GM19035 (cell line): ENCODE data around the gene ANKRD6.

ENCODE experiments used
- ATAC-seq: cut with Tn5 transposase; IDR thresholded peaks from one replicate; pipeline ENCODE4 v1.9.1; 2021; ENCODE audit not compliant: unreplicated experiment

The ANKRD6 gene

DNA sequence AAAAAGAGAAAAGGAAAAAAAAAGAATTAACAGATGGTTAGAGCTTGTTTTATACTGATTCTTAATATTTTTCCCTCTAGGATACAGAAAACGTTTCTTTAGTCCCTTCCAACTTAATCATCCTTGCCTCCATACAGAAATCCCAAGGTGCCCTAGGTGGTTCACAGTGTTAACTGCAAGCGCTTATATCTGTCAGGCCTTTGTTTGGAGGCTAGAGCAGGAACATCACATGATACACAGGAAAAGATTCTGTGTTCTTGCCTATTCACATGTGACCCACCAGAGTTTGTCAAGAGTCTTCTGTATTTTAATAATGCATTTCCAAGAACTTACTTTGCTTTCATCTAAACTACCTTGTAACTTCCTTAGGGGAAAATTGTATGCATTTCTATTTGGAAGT is 31.3 kb downstream of the ANKRD6 start:
- no peak for ATAC-seq

DNA sequence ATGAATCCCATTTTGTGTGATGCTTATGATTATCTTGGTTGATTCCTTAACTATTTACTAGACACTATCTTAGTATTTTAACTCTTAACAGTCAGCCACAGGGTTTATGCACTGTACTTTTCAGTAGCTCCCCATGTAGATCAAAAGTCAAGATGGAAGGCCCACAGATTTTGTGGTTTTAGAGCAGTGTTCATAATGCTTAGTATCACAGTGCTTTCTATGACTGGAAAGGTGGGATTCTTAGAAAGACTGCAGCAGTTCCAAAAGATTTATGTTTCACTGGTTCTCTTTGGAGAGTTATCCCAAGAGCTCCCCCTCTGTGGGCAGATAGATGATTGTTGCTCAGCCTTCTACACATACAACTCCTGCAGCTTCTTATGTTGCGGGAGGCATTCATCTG is 34.5 kb downstream of the ANKRD6 start:
- ATAC-seq = no peak

DNA sequence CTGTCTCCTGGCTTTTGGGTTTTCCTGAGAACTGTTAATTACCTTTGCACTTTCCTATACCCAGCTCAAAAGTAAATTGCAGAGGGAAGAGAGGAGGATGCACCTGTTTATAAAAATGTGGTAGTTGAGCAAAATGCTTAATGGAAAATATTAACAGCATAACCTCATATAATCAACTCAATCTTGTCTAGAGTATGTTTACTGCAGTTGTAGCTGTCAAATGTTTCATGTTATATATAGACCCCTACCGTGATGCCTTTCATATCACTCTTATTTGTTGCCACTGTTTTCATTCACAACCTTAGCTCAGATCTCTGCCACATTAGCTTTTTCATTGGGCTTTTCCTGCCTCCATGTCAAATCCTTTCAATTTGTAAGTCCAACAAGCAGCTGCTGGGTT is 36.0 kb downstream of the ANKRD6 start:
- no peak for ATAC-seq

DNA sequence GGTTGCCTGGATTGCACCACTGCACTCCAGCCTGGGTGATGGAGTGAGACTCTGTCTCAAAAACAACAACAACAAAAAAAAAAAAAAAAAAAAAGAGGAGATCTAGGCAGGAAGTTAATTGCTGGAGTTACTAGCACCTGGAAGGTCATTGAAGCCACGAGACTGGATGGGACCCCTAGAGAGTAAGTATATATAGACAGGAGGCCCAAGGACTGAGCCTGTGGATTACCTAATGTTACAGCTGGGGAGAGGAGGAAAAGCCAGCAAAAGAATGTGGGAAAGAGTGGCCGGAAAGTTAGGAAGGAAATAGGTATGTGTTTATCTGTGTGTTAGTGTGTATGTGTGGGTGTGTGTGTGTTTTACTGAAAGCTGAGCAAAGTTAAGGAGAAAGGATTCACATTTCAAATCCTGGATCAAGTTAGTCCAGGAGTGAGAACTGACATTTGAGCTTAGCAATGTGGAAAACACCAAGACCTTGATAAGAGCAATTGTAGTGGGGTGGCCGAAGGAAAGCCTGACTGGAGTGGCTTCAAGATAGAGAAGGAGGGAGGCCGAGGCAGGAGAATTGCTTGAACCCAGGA is 38.4 kb downstream of the ANKRD6 start:
- no peak for ATAC-seq

DNA sequence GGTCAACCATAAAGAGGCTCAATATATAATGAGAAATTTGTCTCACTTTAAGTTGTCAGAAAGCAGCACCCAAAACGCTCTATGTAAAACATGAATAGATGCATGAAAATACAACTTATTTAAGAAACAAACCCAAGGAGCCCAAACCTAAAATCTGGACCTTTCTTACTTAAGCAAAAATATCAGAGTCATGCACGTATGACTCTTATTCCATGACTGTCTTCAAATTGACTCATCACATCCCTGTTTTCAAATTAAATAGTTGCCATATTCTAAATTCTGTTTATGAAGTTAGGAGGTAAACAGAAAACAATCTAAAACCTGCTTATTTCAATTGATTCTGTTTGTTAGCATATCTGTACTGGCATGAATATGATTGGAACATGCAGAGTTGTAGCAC is 42.1 kb downstream of the ANKRD6 start:
- ATAC-seq = no peak

DNA sequence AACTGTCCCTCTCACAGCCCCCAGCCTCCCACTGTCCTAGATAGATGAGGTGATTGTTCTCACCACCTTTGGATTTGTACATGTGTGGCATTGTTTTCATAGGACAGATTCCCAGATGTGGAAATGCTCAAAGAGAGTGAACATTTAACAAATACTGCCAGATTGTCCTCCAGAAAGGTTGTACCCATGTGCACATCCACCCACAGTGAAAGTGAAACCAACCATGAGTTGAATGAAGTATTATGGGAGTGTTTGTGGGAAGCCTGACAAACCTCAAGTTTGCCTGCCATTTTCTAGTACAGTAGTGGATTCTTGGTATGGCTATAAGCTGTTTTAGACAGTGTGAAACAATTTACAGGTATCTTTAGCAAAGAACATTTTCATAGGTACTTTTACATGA is 42.7 kb downstream of the ANKRD6 start:
- no peak for ATAC-seq

DNA sequence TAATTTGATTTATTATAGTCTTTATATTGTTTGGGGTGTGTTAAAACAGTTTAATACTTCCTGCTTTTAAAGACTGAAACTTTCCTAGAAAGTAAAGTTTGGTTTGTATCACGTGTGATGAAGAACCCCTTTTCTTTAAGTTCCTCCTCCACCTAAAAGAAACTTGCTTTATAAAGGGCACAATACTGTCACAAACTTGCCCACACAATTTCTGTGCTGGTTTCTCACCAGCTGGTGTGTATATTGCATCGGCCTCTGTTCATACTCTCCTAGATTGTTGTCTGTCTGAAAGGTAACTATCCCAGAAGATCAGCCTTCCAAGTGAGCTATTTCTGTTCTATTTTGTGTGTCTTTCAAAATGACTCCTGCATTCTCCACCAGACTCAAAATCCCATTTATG is 46.9 kb downstream of the ANKRD6 start:
- ATAC-seq = no peak

DNA sequence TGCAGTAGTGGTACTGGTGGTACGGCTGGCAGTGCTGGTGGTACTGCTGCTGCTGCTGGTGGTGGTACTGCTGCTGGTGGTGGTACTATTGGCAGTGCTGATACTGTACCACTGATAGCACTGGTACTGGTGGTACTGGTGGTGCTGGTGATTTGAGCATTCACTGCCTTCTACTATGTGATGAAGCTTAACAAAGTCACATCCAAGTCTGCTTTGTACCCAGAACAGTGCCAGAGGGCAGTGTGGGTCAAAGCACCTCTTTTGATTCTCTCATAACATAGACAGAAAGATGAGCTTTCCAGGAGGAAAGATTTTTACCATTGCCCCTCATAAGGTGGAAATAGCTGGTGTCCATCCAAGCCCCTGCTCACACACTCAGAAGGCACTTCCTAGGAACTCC is 48.7 kb downstream of the ANKRD6 start:
- ATAC-seq = no peak

DNA sequence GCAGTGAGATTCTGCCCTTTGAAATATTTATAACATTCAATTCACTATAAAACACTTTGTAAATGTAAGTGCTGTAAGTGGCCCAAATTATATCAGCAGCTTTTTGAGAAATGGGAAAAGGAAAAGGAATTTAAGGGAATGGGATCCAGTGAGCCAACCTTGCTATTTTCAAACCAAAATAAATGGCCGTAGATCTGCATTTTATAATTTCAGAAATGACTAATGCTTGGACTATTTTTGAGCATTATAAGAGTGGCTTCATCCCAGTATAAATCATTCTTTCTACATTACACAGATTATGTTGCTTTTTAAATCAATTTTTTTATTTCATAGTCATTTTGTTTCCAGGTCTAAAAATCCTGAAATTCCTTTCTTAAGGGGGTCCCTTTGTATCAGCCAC is 49.2 kb downstream of the ANKRD6 start:
- ATAC-seq = no peak

DNA sequence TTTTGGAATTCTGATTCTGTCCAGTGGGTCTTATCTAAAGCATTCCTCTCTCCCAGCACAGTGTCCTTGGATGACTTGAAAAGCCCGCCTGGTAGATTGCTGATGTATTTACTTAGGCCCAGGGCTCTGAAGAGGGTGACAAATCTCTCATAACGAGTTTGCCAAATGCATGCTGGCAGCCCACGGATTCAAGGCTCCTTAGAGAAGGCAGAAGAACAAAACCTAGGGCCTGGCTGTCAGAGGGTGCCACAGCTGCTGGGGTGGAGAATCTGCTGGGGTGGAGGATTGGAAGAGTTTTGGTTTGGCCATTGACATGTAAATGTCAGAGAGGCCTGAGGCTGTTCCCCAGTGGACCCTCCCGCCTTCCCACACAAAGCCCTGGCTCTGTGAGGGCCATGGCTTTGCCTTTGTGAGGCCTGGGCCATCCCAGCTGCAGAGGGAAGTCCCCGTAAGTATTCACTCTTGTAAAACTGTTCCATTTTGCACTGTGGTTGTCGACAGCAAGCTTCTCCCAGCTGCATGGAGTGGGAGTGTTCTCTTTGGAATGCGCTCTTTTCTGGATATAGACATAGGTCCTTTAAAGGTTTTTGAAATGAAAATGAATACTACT is 50.3 kb downstream of the ANKRD6 start:
- no peak for ATAC-seq

DNA sequence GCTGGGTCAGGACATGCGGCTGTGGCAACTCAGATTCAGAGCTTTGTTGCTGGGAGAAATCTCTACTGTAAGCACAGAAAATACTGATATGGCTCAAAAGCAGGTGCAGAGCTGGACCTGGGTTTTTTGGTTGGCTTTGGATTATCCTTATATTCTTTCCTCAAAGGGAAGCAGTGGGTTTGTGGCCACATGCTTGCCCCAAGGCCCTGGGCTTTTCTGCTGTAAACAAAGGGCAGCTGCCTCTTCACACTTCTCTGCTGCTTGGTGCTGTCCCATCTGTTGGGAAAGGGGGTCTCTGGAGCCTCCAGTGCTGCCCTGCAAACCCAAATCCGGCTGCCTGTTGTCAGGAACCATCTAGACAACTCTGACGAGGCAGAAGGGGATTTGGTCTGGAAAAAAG is 52.4 kb downstream of the ANKRD6 start:
- no peak for ATAC-seq

DNA sequence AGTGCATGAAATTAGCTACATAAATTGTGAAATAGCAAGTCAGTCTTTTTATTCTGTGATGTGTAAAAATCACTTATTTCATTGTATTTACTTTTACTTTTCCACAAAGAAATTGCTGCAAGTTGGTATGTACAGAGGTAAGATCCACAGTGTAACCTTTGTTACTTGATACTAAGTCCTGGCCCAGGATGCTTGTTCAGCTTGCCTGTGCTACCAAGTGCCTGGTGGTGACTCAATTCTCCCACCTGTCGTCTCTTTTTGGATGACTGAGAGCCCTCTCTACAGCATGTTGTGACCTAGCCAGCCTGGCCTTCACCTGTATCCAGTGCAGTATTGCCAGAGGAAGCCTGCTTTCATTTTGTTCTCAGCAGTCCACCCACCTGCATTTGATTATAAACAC is 54.9 kb downstream of the ANKRD6 start:
- ATAC-seq = no peak

DNA sequence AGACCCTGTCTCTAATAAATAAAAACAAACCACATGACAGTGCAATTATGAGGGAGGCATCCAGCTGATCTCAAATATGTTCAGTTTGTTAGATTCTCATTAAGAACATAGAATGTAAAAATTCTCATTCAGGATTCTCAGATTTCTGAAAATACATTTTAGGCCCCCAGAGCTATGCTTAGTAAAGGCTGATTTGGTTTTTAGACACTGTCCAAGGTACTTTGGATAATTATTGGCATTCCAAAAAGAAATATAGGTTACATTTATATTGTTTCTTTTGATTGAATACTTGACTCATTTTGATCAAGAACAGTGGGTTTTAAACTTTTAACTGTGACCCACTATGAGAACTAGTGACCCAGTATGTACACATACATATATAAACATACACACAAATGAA is 55.5 kb downstream of the ANKRD6 start:
- no peak for ATAC-seq

DNA sequence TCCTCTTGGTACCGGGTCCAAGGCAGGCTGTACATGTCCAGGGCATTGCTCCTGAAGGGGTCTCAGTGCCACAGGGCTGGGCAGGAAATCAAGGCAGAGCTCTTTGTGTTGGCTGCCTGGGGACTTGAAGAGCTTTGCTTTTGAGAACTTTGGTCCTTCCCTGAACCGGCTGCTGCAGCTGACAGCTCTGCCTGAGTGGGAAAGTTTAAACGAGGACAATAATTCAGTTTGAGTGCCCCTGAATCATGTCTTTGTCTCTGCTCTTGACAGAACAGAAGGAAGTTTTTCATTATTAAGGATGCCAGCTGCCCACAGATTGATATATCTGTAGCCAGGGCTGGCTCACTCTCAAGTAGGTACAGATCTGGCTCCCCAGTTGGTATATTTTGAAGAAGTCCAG is 56.1 kb downstream of the ANKRD6 start:
- no peak for ATAC-seq

DNA sequence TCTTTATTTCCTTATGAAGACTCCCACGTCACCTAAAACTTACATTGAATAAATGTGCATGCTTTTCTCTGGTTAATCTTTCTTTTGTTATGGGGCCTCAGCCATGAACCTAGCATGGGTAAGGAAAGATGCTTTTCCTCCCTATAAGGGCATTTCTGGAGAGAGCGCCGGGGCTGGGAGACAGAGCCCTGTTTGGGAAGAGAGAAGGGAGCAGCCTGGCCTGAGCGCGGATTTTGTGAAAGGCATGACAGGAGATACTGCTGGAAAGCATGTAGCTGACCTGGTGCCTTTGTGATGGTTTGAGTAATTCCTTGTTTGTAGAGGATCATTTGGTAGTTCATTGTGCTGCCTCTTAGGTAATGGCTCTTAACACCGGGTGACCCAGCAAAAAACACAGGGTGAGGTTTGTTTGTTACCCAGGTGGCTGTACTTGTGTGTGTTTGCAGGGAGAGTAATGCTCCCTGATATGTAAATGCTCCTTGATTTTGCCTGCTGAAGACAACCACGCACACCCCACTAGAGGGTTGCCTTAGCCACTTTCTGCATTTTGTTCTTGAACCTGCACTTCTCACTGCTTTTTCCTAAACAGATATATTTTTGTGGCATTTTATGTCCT is 59.2 kb downstream of the ANKRD6 start:
- no peak for ATAC-seq

DNA sequence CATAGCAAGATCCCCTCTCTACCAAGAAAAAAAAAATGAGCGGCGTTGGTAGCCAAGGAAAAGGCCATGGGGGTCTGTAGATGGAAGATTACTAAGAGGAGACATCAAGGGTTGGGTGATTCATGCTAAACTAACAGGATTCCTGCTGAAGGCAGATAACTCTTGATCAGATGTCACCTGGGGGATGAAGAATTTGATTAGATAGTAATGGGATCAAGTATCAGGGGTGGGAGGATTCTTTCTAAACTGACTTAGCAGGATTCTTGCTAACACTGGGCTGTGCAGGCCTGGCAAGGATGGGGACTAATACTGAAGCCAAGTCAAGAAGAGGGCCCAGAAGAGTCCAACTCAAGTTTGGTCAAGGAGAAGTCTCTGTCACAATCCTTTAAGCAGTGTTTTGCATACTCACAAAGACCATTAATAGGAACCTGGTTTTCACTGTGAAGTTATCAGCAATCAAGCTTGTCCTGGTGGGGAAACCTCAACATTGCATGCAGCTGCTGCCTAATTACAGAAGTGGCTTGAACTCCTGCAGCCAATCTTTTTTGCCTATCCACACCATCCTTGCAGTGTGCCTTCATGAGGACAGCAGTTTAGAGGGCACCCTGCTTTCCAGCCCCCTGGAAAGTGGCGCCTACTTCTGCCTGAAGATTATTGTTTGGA is 61.3 kb downstream of the ANKRD6 start:
- no peak for ATAC-seq

DNA sequence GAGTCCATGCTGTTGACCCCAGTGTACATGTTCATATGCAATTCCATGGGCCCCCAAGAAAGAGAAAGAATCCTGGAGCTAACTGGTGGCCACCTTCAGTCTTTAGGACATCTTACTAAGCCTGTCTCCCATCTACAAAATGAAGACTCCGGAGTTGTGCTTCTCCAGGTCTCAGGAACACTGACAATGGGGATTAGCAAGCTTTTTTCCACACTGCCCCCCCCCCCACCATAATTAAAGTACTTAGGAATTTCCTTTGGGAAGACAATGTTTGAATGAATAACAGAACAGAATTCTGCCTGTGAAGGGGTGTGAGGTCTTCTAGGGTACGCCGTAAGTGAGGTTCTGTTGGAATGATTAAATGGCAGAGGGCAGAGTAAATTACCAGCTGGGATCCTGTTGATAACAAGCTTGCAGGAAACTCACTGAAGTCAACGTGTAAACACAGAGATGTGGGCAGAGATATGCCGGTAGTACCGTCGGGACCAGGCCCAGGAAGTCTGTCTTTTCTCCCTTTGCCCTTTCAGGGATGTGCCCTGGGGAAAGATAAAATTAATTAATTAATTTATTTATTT is 63.1 kb downstream of the ANKRD6 start:
- no peak for ATAC-seq

DNA sequence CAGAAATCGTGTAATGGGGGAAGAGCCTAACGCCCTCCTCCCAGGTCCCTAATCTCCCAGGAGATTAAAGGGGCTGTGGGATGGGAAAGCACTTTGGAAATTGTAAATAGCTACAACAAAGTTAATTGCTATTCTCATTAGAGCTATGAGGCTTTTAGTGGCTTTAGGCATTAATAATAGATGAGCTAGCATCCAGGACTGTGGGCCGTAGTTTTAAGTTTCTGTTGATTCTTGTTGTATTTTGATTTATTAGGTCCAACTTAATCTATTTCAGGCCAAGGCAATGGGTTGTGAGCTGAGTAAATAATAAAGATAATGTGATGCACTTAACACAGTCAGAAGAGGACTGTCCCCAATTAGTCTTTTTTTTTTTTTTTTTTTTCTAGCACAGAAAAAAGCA is 67.7 kb downstream of the ANKRD6 start:
- ATAC-seq = no peak

DNA sequence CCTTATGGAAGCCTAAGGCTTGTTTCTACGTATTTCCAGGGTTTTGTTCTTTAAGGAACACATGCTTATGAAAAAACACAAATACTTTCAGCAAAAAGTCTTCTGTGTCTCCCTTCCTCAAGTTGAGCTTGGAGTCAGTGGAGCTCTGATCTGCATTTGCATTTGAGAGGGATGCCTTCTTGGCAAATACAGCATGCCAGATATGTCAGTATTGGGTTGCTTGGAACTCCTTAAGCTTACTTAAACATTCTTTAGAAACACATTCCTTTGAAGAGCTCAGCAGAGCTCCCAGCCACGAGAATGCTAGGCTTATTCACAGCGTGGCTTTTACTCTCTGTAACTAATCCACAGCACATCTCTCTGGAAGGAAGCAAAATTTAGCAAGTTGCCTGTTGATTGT is 68.3 kb downstream of the ANKRD6 start:
- no peak for ATAC-seq

DNA sequence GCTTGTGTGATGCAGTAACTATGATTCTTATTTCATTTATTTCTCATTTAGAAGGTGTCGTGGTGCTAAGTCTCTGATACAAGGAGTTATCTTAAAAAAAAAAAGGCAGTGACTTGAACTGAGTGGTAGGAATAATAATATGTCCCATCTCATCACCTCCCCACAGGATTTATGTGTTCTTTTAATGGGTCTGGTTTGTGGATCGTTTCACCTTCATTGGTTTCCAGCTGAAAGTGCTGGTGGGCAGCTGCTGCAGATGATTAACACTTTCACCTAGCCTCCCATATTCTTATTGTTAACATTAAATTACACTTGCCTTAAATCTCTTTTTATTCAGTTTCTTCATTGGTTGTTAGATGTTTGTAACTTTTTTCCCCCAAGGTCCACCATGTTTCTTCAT is 68.8 kb downstream of the ANKRD6 start:
- no peak for ATAC-seq

DNA sequence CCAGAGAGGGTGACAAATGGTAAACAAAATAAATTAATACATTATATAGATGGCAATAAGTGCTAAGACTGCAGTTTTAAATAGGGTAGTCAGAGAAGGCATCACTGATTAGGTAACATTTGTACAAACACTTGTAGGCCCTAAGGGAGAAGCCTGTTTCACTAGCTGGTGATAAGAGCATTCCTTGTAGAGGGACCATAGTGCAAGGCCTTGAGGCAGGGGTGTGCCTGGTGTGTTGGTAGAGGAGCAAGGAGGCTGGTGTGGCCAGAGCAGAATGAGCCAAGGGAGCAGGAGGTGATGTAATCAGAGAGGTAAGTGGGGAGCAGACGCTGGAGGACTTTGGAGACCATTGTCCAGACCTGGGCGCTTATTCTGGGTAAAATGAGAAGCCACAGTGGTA is 70.7 kb downstream of the ANKRD6 start:
- ATAC-seq = no peak

DNA sequence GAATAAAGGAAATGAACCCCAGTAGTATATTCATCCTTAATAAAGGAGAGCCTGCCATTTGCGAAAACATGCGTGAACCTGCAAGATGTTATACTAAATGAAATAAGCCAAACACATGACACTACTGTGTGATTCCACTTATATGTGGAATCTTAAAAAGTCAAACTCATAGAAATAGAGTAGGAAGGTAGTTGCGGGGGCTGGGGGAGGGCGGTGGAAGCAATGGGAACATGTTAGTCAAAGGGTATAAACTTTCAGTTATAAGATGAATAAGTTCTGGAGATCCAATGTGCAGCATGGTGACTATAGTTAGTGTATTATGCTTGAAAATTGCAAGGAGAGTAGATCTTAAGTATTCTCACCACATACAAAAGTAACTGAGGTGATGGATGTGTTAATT is 72.9 kb downstream of the ANKRD6 start:
- no peak for ATAC-seq
